ENCODE data around the gene ELOA2. TPM values are rescaled to one million over a fixed set of nuclear protein-coding genes. Genes with fewer than 3 reads are reported as not detected.
"Not testable (repeated sequence)": the region's sequence is repeated elsewhere in the genome, so short reads cannot be mapped to it uniquely, and the experiment has no call there.

Gene ELOA2
- total RNA-seq, 1 donor from 2014 or later, result not detected

- DNase-seq (ENCODE audit: low read depth), result not testable (repeated sequence)
Measured at GRCh38 chr18:47022821-47023220, 12.6 kb downstream of the ELOA2 start.

- not testable (repeated sequence) for DNase-seq (ENCODE audit: low read depth)
Measured at GRCh38 chr18:47020757-47021156, 14.7 kb downstream of the ELOA2 start.

DNA sequence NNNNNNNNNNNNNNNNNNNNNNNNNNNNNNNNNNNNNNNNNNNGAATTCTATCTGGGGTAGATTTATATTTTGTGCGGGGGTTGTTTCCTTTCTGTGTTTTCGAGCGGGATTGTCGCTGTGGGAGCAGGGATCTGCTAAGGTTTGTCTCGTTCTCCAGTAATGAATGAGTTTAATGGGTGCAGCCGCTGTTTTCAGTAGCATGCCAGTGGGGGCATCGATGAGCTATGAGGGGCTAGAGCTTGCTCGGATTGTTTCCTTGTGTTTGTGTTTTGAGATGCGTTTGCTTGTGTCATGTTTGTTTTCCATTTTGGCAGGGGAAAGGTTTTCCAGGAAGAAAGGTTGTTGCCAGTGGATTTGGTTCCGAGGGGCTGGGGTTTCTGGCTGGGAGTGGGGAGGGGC is 15.6 kb downstream of the ELOA2 start:
- DNase-seq (ENCODE audit: low read depth), result not testable (repeated sequence)

Other genes with a start within 250 kb of the ELOA2 start
- gene PIAS2, start 118.1 kb downstream of the ELOA2 start, total RNA-seq, result 38.5 and 38.9 TPM in 2 replicates
- 10.4 and 13.9 TPM in 2 replicates for gene KATNAL2, start 118.0 kb downstream of the ELOA2 start, total RNA-seq
- gene HDHD2, start 114.9 kb upstream of the ELOA2 start, total RNA-seq, result 17.8 and 19.1 TPM in 2 replicates
- gene IER3IP1, start 140.7 kb upstream of the ELOA2 start, total RNA-seq, result 20.6 and 25.6 TPM in 2 replicates
- gene SKOR2, start 216.0 kb upstream of the ELOA2 start, total RNA-seq, result not detected in 2 replicates